Lower lobe of right lung (tissue), 2 donors: ENCODE results near the gene CCDC148. TPM values are rescaled to one million over a fixed set of nuclear protein-coding genes. Genes with fewer than 3 reads are reported as not detected.

Experiments used
- ATAC-seq, 2 donors: fragments of 200-7000 bp; cut with Tn5 transposase; one replicate each; pipeline ENCODE4 v1.9.1; 2020 to 2022; ENCODE audit warnings: mild to moderate bottlenecking in 2 of 2, moderate library complexity in 2 of 2
- DNase-seq: peaks from one replicate; pipeline ENCODE4 v3.0.0-alpha.2; 2020
- H3K27ac ChIP-seq: fragments of 200-600 bp; one replicate; pipeline ENCODE4 v1.8.0; 2022
- H3K27me3 ChIP-seq: fragments of 200-600 bp; one replicate; pipeline ENCODE4 v1.8.0; 2022; ENCODE audit warnings: low read depth
- H3K36me3 ChIP-seq: fragments of 200-600 bp; one replicate; pipeline ENCODE4 v1.8.0; 2022; ENCODE audit warnings: mild to moderate bottlenecking
- H3K4me1 ChIP-seq: fragments of 200-600 bp; one replicate; pipeline ENCODE4 v1.8.0; 2022
- H3K4me3 ChIP-seq: fragments of 200-600 bp; one replicate; pipeline ENCODE4 v1.8.0; 2022; ENCODE audit warnings: mild to moderate bottlenecking
- H3K9me3 ChIP-seq: fragments of 200-600 bp; one replicate; pipeline ENCODE4 v1.8.0; 2022
- CTCF ChIP-seq: fragments of 200-600 bp; IDR thresholded peaks from one replicate; pipeline ENCODE4 v1.8.0; 2022; ENCODE audit warnings: antibody characterized with exemption, mild to moderate bottlenecking
- intact Hi-C: fragments of 100-400 bp; cut with DNase I; formaldehyde crosslinking; loops from one replicate; pipeline ENCODE4 v1.11.0; 2022
- total RNA-seq: library from RNA; stranded (reverse); fragmentation: NEBNext Ultra II Directional; extraction: Animal tissue kit (Norgen Biotek cat#: 25700); gene quantifications from one replicate; pipeline ENCODE4 v1.2.1, GENCODE V29; 2021
- donor health status: DM: no; HTN: yes; CAD: no; lungs with severe emphysema.

The CCDC148 gene
- total RNA-seq, 1 donor from 2014 or later: 2.8 TPM

GRCh38 chr2:158500333-158500732 lies 43.8 kb upstream of the CCDC148 start:
- no peak overlapping the region for H3K27ac ChIP-seq
- no peak for DNase-seq
- TF ChIP-seq CTCF: no peak

GRCh38 chr2:158499383-158499782 lies 42.8 kb upstream of the CCDC148 start:
- no peaks in the 10 kb centered on the region for H3K9me3 ChIP-seq
- no peak for TF ChIP-seq CTCF
- H3K27me3 ChIP-seq: no peaks in the 10 kb centered on the region
- H3K27ac ChIP-seq: no peak overlapping the region
- DNase-seq (no peak), ATAC-seq (no peak)
- intact Hi-C loops: no loop called here
- no peaks in the 10 kb centered on the region for H3K36me3 ChIP-seq
- peaks cover 33% of the 10 kb centered on the region for H3K4me1 ChIP-seq
- H3K4me3 ChIP-seq: no peak overlapping the region

More at GRCh38 chr2:158500333-158500732, 43.8 kb upstream of the CCDC148 start:
- Histone ChIP-seq H3K36me3 (no peaks in the 10 kb centered on the region), H3K4me1 (peaks cover 37% of the 10 kb centered on the region), H3K4me3 (no peak overlapping the region), H3K27me3 (no peaks in the 10 kb centered on the region), H3K9me3 (no peaks in the 10 kb centered on the region)
- intact Hi-C loops: no loop called here
- no peak for ATAC-seq

GRCh38 chr2:158498749-158499136 lies 42.2 kb upstream of the CCDC148 start:
- TF ChIP-seq CTCF: no peak
- peaks cover 30% of the 10 kb centered on the region for H3K4me1 ChIP-seq

GRCh38 chr2:158498043-158498748 lies 41.6 kb upstream of the CCDC148 start:
- H3K9me3 ChIP-seq: no peaks in the 10 kb centered on the region
- no peak for TF ChIP-seq CTCF
- H3K27me3 ChIP-seq: no peaks in the 10 kb centered on the region
- no peak overlapping the region for H3K27ac ChIP-seq
- no peak overlapping the region for H3K4me3 ChIP-seq
- no peak for ATAC-seq
- intact Hi-C loops: no loop called here
- H3K36me3 ChIP-seq: no peaks in the 10 kb centered on the region
- no peak for DNase-seq
- peaks cover 34% of the 10 kb centered on the region for H3K4me1 ChIP-seq

More at GRCh38 chr2:158498749-158499136, 42.2 kb upstream of the CCDC148 start:
- Histone ChIP-seq H3K27me3 (no peaks in the 10 kb centered on the region), H3K9me3 (no peaks in the 10 kb centered on the region), H3K4me3 (no peak overlapping the region), H3K36me3 (no peaks in the 10 kb centered on the region), H3K27ac (no peak overlapping the region)
- no peak for DNase-seq
- ATAC-seq: no peak
- intact Hi-C loops: no loop called here

- Histone ChIP-seq H3K4me1 (peaks cover 27% of the 10 kb centered on the region), H3K9me3 (no peaks in the 10 kb centered on the region), H3K27ac (no peak overlapping the region), H3K27me3 (no peaks in the 10 kb centered on the region), H3K4me3 (no peak overlapping the region), H3K36me3 (no peaks in the 10 kb centered on the region)
- no peak for TF ChIP-seq CTCF
- intact Hi-C loops: no loop called here
- ATAC-seq (peak in 1 of 2 donors; percentile 50), DNase-seq (no peak)
Observed at GRCh38 chr2:158497486-158497885, 40.9 kb upstream of the CCDC148 start.
